HepG2 (cell line): ENCODE results near the gene BRAF. TPM values are rescaled to one million over a fixed set of nuclear protein-coding genes. Genes with fewer than 3 reads are reported as not detected.

Source experiments
- ATAC-seq: fragments of 200-7000 bp; cut with Tn5 transposase; 3 replicates; pipeline ENCODE4 v1.9.1; 2020; ENCODE audit warnings: mild to moderate bottlenecking, moderate library complexity
- BruUV-seq: library from RNA; stranded (reverse); fragments of 400-500 nt; replicated peaks from 2 replicates; lab custom pipeline; 2021; lab: Mats Ljungman, UMichigan
- CTCF ChIA-PET: fragments of 300-600 bp; formaldehyde crosslinking; extraction: SDS; loops from one replicate; lab custom pipeline; 2021; ENCODE audit warnings: low total read pairs, inconsistent platforms, low intra/inter-chr PET ratio; lab: Yijun Ruan, JAX
- POLR2A ChIA-PET: fragments of 350-600 bp; sonication (Branson Sonifier 250); formaldehyde crosslinking; loops from one replicate; lab custom pipeline; 2020; ENCODE audit warnings: antibody characterized with exemption, inconsistent platforms; lab: Yijun Ruan, JAX
- DNase-seq: peaks from one replicate; pipeline ENCODE4 v3.0.0-alpha.2; 2015; ENCODE audit warnings: low spot score
- FAIRE-seq: peaks from 3 replicates; lab custom pipeline; 2011; peaks lifted over from hg19 to GRCh38; lab: Jason Lieb, UNC
- H2AFZ ChIP-seq: one replicate; pipeline ENCODE4 v1.6.1; 2011; ENCODE audit warnings: low read length, inconsistent platforms
- H3K27ac ChIP-seq: fragments of 300-600 bp; 3 replicates; pipeline ENCODE4 v1.8.0; 2011; ENCODE audit warnings: mixed run types, mild to moderate bottlenecking, mixed read lengths, low read length, inconsistent platforms; ENCODE audit not compliant: insufficient read depth; ENCODE audit errors: extremely low read length
- H3K27me3 ChIP-seq, 2 experiments: fragments of 200-600 bp in 1 of 2; 2 replicates in 1 of 2; 3 replicates in 1 of 2; pipeline versions ENCODE4 v1.6.0 to v1.8.0; 2011; ENCODE audit warnings: low read length in 2 of 2, mild to moderate bottlenecking in 2 of 2, moderate library complexity in 2 of 2, inconsistent platforms in 1 of 2; ENCODE audit not compliant: insufficient read depth in 2 of 2, control insufficient read depth in 1 of 2
- H3K36me3 ChIP-seq, 2 experiments: fragments of 200-600 bp in 1 of 2; replicated peaks in 1 of 2; 2 replicates in 1 of 2; 3 replicates in 1 of 2; pipeline versions ENCODE4 v1.5.1 to v1.8.0; 2011; ENCODE audit warnings: low read length in 2 of 2, inconsistent platforms in 1 of 2; ENCODE audit not compliant: insufficient read depth in 2 of 2, control insufficient read depth in 1 of 2
- H3K4me1 ChIP-seq: 2 replicates; pipeline ENCODE4 v1.5.1; 2012; ENCODE audit warnings: low read length, inconsistent platforms; ENCODE audit not compliant: insufficient read depth
- H3K4me2 ChIP-seq: 2 replicates; pipeline ENCODE4 v1.6.0; 2011; ENCODE audit warnings: low read depth, low read length, inconsistent platforms
- H3K4me3 ChIP-seq, 3 experiments: fragments of 200-600 bp in 1 of 3; sonication (generic), shearing (Covaris generic) in 1 of 3; replicated peaks in 1 of 3; 2 replicates each; pipeline ENCODE4 v1.5.1; 2011 to 2016; ENCODE audit warnings: low read length in 3 of 3, inconsistent platforms in 2 of 3, low read depth in 2 of 3, mild to moderate bottlenecking in 2 of 3, control low read depth in 1 of 3, mixed read lengths in 1 of 3; ENCODE audit not compliant: insufficient read depth in 1 of 3
- H3K79me2 ChIP-seq: one replicate; pipeline ENCODE4 v1.6.1; 2011; ENCODE audit warnings: low read length, inconsistent platforms; ENCODE audit not compliant: insufficient read depth
- H3K9ac ChIP-seq: 2 replicates; pipeline ENCODE4 v1.6.0; 2011; ENCODE audit warnings: mild to moderate bottlenecking, low read depth, low read length, inconsistent platforms; ENCODE audit not compliant: insufficient read depth
- H3K9me3 ChIP-seq: 2 replicates; pipeline ENCODE4 v1.5.1; 2012; ENCODE audit warnings: mild to moderate bottlenecking, low read length
- H4K20me1 ChIP-seq: 2 replicates; pipeline ENCODE4 v1.6.0; 2011; ENCODE audit warnings: inconsistent platforms, mild to moderate bottlenecking, low read length, moderate library complexity; ENCODE audit not compliant: insufficient read depth
- KDM3A ChIP-seq: IDR thresholded peaks from 2 replicates; pipeline ENCODE4 v1.6.1; 2018; ENCODE audit warnings: low read depth, missing compliant biosample characterization
- MAFF ChIP-seq: IDR thresholded peaks from 2 replicates; pipeline ENCODE4 v1.6.1; 2011; ENCODE audit warnings: low read depth, low read length, improper control_type of control experiment
- MAFK ChIP-seq, 2 experiments: IDR thresholded peaks in 1 of 2; conservative IDR thresholded peaks in 1 of 2; 2 replicates each; pipeline ENCODE4 v1.6.1; 2011; ENCODE audit warnings: improper control_type of control experiment in 2 of 2, low read length in 2 of 2
- PRMT3 ChIP-seq: sonication (generic); formaldehyde crosslinking; IDR thresholded peaks from 2 replicates; pipeline ENCODE4 v1.8.1; 2022; ENCODE audit warnings: low read depth, mild to moderate bottlenecking, moderate library complexity, missing genetic modification reagents, borderline replicate concordance
- XRCC5 ChIP-seq: fragments of 200-400 bp; formaldehyde crosslinking; optimal IDR thresholded peaks from 2 replicates; pipeline ENCODE3; 2017; ENCODE audit warnings: mild to moderate bottlenecking, low read length
- ZKSCAN8 ChIP-seq: IDR thresholded peaks from 2 replicates; pipeline ENCODE4 v1.6.1; 2016; ENCODE audit warnings: borderline replicate concordance, missing genetic modification reagents, missing compliant biosample characterization
- ZNF256 ChIP-seq: sonication (generic); formaldehyde crosslinking; conservative IDR thresholded peaks from 2 replicates; pipeline ENCODE4 v1.4.0; 2020; ENCODE audit warnings: missing genetic modification reagents
- WGBS: methylation state at CpG from one replicate; pipeline ENCODE4 v1.1.6; 2017; ENCODE audit warnings: low lambda C conversion rate; 5-methylcytosine and 5-hydroxymethylcytosine counted together
- in situ Hi-C: cut with HindIII; loops from 2 replicates; pipeline ENCODE4 v1.10.0; 2017; ENCODE audit warnings: low pct_unique_long_range_greater_than_20kb; ENCODE audit not compliant: extremely low pct_ligation_motif_present
- intact Hi-C: fragments of 100-400 bp; cut with micrococcal nuclease; formaldehyde crosslinking; loops from one replicate; pipeline ENCODE4 v1.10.0; 2022; ENCODE audit not compliant: unreplicated experiment
- polyA plus RNA-seq, 8 experiments: library from polyadenylated mRNA; depleted of rRNA in 3 of 8; stranded (reverse) in 7 of 8; unstranded in 1 of 8; fragments of >200 nt; fragmentation: Illumina TruSeq in 4 of 8; extraction: Trizol in 4 of 8; gene quantifications; 2 replicates each; pipeline versions ENCODE4 v1.2.1 to v1.2.3, GENCODE V29; 2011 to 2016; ENCODE audit warnings: low read depth in 4 of 8, missing spikeins in 1 of 8, mixed read lengths in 1 of 8; ENCODE audit not compliant: insufficient read depth in 1 of 8
- total RNA-seq, 5 experiments: library from RNA; depleted of rRNA; stranded (reverse); fragments of >200 nt; fragmentation: Illumina TruSeq; extraction: Trizol; gene quantifications; 2 replicates each; pipeline ENCODE4 v1.2.3, GENCODE V29; 2016; ENCODE audit warnings: low read depth in 1 of 5
- TF ChIP-seq, protein P1 (sequence below): IDR thresholded peaks from 2 replicates; pipeline ENCODE4 v1.6.1; 2012; ENCODE audit warnings: low read depth, low read length, improper control_type of control experiment
- TF ChIP-seq, protein P2 (sequence below): sonication (generic); formaldehyde crosslinking; IDR thresholded peaks from 2 replicates; pipeline ENCODE4 v1.9.0; 2022; ENCODE audit warnings: missing genetic modification reagents, mild to moderate bottlenecking, borderline replicate concordance

The BRAF gene
- total and polyA plus RNA-seq, 2 of the 13 experiments (the other 11 are each of a cell fraction or from before 2014, with no cell fraction given) = 12.5 to 13.4 TPM

GRCh38 chr7:140841166-140841715 is 83.5 kb downstream of the BRAF start:
- H3K4me1 ChIP-seq = no peaks in the 10 kb centered on the region
- no TSS peak for BruUV-seq
- ChIA-PET POLR2A (no interaction called here), CTCF (no interaction called here)
- ATAC-seq = no peak
- H3K36me3 ChIP-seq = no peaks in the 10 kb centered on the region; a peak in 2 of 5 replicates
- no peak overlapping the region for H3K9ac ChIP-seq
- H3K79me2 ChIP-seq = no peaks in the 10 kb centered on the region
- in situ Hi-C loops (no loop called here), intact Hi-C loops (no loop called here)
- no peaks in the 10 kb centered on the region for H3K9me3 ChIP-seq
- H3K4me2 ChIP-seq = no peak overlapping the region
- H4K20me1 ChIP-seq = no peaks in the 10 kb centered on the region
- no peaks in the 10 kb centered on the region for H3K27me3 ChIP-seq
- TF ChIP-seq ZKSCAN8 (no peak), XRCC5 (no peak), KDM3A (CRISPR knock-in tag) (no peak), ZNF256 (CRISPR knock-in tag) (no peak), PRMT3 (CRISPR knock-in tag) (no peak)
- TF ChIP-seq, protein P1, sequence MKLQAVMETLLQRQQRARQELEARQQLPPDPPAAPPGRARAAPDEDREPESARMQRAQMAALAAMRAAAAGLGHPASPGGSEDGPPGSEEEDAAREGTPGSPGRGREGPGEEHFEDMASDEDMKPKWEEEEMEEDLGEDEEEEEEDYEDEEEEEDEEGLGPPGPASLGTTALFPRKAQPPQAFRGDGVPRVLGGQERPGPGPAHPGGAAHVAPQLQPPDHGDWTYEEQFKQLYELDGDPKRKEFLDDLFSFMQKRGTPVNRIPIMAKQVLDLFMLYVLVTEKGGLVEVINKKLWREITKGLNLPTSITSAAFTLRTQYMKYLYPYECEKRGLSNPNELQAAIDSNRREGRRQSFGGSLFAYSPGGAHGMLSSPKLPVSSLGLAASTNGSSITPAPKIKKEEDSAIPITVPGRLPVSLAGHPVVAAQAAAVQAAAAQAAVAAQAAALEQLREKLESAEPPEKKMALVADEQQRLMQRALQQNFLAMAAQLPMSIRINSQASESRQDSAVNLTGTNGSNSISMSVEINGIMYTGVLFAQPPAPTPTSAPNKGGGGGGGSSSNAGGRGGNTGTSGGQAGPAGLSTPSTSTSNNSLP = no peak
- no peak overlapping the region for H3K27ac ChIP-seq
- FAIRE-seq = no peak
- no peak for DNase-seq
- H3K4me3 ChIP-seq = no peak overlapping the region
- no peak overlapping the region for H2AFZ ChIP-seq
- WGBS = 98% methylated on average over 1 of the region's 1 CpG

- no peak for DNase-seq
- ChIA-PET POLR2A (no interaction called here), CTCF (no interaction called here)
- no peak overlapping the region for H2AFZ ChIP-seq
- TF ChIP-seq MAFK (conservative IDR thresholded peaks at IDR 0.05 in 1 of 2, IDR thresholded peaks at IDR 0.05 in 1 of 2; ENCODE audit: low read length in 2 of 2) = peak; percentile 66 to 82
- TF ChIP-seq MAFF = peak; percentile 81
- TF ChIP-seq, protein P2, sequence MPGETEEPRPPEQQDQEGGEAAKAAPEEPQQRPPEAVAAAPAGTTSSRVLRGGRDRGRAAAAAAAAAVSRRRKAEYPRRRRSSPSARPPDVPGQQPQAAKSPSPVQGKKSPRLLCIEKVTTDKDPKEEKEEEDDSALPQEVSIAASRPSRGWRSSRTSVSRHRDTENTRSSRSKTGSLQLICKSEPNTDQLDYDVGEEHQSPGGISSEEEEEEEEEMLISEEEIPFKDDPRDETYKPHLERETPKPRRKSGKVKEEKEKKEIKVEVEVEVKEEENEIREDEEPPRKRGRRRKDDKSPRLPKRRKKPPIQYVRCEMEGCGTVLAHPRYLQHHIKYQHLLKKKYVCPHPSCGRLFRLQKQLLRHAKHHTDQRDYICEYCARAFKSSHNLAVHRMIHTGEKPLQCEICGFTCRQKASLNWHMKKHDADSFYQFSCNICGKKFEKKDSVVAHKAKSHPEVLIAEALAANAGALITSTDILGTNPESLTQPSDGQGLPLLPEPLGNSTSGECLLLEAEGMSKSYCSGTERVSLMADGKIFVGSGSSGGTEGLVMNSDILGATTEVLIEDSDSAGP = no peak
- intact Hi-C loops = no loop called here
- in situ Hi-C loops = no loop called here
- no peaks in the 10 kb centered on the region for H4K20me1 ChIP-seq
- no peak overlapping the region for H3K4me2 ChIP-seq
- no peak overlapping the region for H3K27ac ChIP-seq
- no peak for FAIRE-seq
- no peak overlapping the region for H3K4me3 ChIP-seq
- 94% methylated on average over 4 of the region's 4 CpGs for WGBS
- peaks cover 0 to 8% of the 10 kb centered on the region in 2 experiments; a peak in 3 of 5 replicates for H3K36me3 ChIP-seq
- no peaks in the 10 kb centered on the region for H3K9me3 ChIP-seq
- BruUV-seq = no TSS peak
- peaks cover 33% of the 10 kb centered on the region for H3K4me1 ChIP-seq
- H3K79me2 ChIP-seq = no peaks in the 10 kb centered on the region
- H3K9ac ChIP-seq = no peak overlapping the region
- ATAC-seq = no peak
- H3K27me3 ChIP-seq = no peaks in the 10 kb centered on the region
Observed at GRCh38 chr7:140831724-140832123, 93.0 kb downstream of the BRAF start.
